K562 (cell line): ENCODE results near the gene SAP30BP. TPM values are rescaled to one million over a fixed set of nuclear protein-coding genes. Genes with fewer than 3 reads are reported as not detected.

ENCODE experiments used
- ATAC-seq: fragments of 200-7000 bp; cut with Tn5 transposase; 3 replicates; pipeline ENCODE4 v1.9.1; 2020; ENCODE audit warnings: moderate library complexity
- Bru-seq: library from RNA; stranded (reverse); fragments of 400-500 nt; gene quantifications from one replicate; lab custom pipeline; 2021; lab: Mats Ljungman, UMichigan
- BruChase-seq, 2 experiments: library from RNA; stranded (reverse); fragments of 400-500 nt; gene quantifications; one replicate each; lab custom pipeline; 2021; lab: Mats Ljungman, UMichigan
- BruUV-seq: library from RNA; stranded (reverse); fragments of 400-500 nt; replicated peaks from 2 replicates; lab custom pipeline; 2021; lab: Mats Ljungman, UMichigan
- CTCF ChIA-PET: fragments of 300-600 bp; formaldehyde crosslinking; extraction: SDS; loops from one replicate; lab custom pipeline; 2021; ENCODE audit warnings: low intra/inter-chr PET ratio; lab: Yijun Ruan, JAX
- POLR2A ChIA-PET: fragments of 300-600, 350-650 bp; sonication (Branson Sonifier 250); formaldehyde crosslinking; extraction: SDS; loops from one replicate; lab custom pipeline; 2021; ENCODE audit warnings: antibody characterized with exemption, inconsistent platforms; lab: Yijun Ruan, JAX
- DNase-seq, 4 experiments: peaks; one replicate each; pipeline versions ENCODE4 v3.0.0 to v3.0.0-alpha.2; 2011 to 2018; ENCODE audit warnings: low spot score in 3 of 4, mixed read lengths in 3 of 4; ENCODE audit errors: extremely low read depth in 1 of 4
- FAIRE-seq: peaks from 2 replicates; lab custom pipeline; 2011; peaks lifted over from hg19 to GRCh38; lab: Jason Lieb, UNC
- H2AFZ ChIP-seq: 2 replicates; pipeline ENCODE4 v1.6.0; 2011; ENCODE audit warnings: low read depth, low read length, control low read depth, inconsistent platforms
- H3K27ac ChIP-seq: fragments of 200-600 bp; 3 replicates; pipeline ENCODE4 v1.8.0; 2011; ENCODE audit warnings: low read depth, mild to moderate bottlenecking, control low read depth, inconsistent platforms, low read length, moderate library complexity, mixed read lengths; ENCODE audit errors: extremely low read depth
- H3K27me3 ChIP-seq, 2 experiments: fragments of 300-600 bp in 1 of 2; 2 replicates in 1 of 2; 3 replicates in 1 of 2; pipeline versions ENCODE4 v1.6.0 to v1.8.0; 2011; ENCODE audit warnings: inconsistent platforms in 2 of 2, low read length in 2 of 2, mild to moderate bottlenecking in 1 of 2, mixed read lengths in 1 of 2, moderate library complexity in 1 of 2; ENCODE audit not compliant: control insufficient read depth in 2 of 2, insufficient read depth in 2 of 2
- H3K36me3 ChIP-seq: fragments of 300-600 bp; 3 replicates; pipeline ENCODE4 v1.8.0; 2011; ENCODE audit warnings: mild to moderate bottlenecking, low read length, inconsistent platforms; ENCODE audit not compliant: control insufficient read depth, insufficient read depth
- H3K4me1 ChIP-seq, 2 experiments: fragments of 200-600 bp in 1 of 2; replicated peaks in 1 of 2; 2 replicates in 1 of 2; 3 replicates in 1 of 2; pipeline versions ENCODE4 v1.5.1 to v1.8.0; 2011; ENCODE audit warnings: inconsistent platforms in 2 of 2, low read length in 2 of 2, mild to moderate bottlenecking in 1 of 2, mixed read lengths in 1 of 2, moderate library complexity in 1 of 2; ENCODE audit not compliant: control insufficient read depth in 2 of 2, insufficient read depth in 2 of 2
- H3K4me2 ChIP-seq: 2 replicates; pipeline ENCODE4 v1.6.1; 2011; ENCODE audit warnings: low read length, control low read depth, inconsistent platforms, mixed read lengths; ENCODE audit not compliant: insufficient read depth
- H3K4me3 ChIP-seq: fragments of 200-600 bp; sonication (generic), shearing (Covaris generic); 2 replicates; pipeline ENCODE4 v1.5.1; 2016; ENCODE audit warnings: control low read depth, inconsistent platforms
- H3K79me2 ChIP-seq: fragments of 200-600 bp; 3 replicates; pipeline ENCODE4 v1.8.0; 2011; ENCODE audit warnings: low read length, inconsistent platforms; ENCODE audit not compliant: control insufficient read depth, insufficient read depth
- H3K9ac ChIP-seq, 2 experiments: 2 replicates each; pipeline versions ENCODE4 v1.6.0 to v1.6.1; 2011; ENCODE audit warnings: low read depth in 2 of 2, low read length in 2 of 2, control low read depth in 1 of 2, inconsistent platforms in 1 of 2, mild to moderate bottlenecking in 1 of 2, mixed read lengths in 1 of 2; ENCODE audit not compliant: insufficient read depth in 1 of 2
- H3K9me1 ChIP-seq: one replicate; pipeline ENCODE4 v1.6.0; 2011; ENCODE audit warnings: inconsistent platforms, mild to moderate bottlenecking, low read length, moderate library complexity; ENCODE audit not compliant: control insufficient read depth, insufficient read depth
- H3K9me3 ChIP-seq: replicated peaks from 2 replicates; pipeline ENCODE4 v1.5.1; 2011; ENCODE audit warnings: low read depth, low read length, inconsistent platforms; ENCODE audit not compliant: control insufficient read depth, insufficient read depth
- H4K20me1 ChIP-seq: replicated peaks from 2 replicates; pipeline ENCODE4 v1.6.1; 2011; ENCODE audit warnings: low read length, inconsistent platforms, mixed read lengths; ENCODE audit not compliant: control insufficient read depth, insufficient read depth
- ELF1 ChIP-seq: fragments of 200-800 bp; sonication (Bioruptor generic); IDR thresholded peaks from 2 replicates; pipeline ENCODE4 v1.6.1; 2016; ENCODE audit warnings: missing genetic modification characterization, missing compliant biosample characterization
- JUND ChIP-seq, 2 experiments: IDR thresholded peaks; 2 replicates in 1 of 2; 3 replicates in 1 of 2; pipeline ENCODE4 v1.6.1; 2011; ENCODE audit warnings: borderline replicate concordance in 2 of 2, low read depth in 2 of 2, low read length in 2 of 2, improper control_type of control experiment in 1 of 2, missing biosample characterization in 1 of 2, missing genetic modification characterization in 1 of 2, missing genetic modification reagents in 1 of 2
- MED1 ChIP-seq: sonication (generic); formaldehyde crosslinking; IDR thresholded peaks from 2 replicates; pipeline ENCODE4 v1.8.1; 2023; ENCODE audit warnings: missing genetic modification reagents, borderline replicate concordance
- NCOA6 ChIP-seq: fragments of 450-650 bp; IDR thresholded peaks from 2 replicates; pipeline ENCODE4 v1.6.1; 2017; ENCODE audit warnings: mild to moderate bottlenecking
- ZEB2 ChIP-seq: fragments of 450-650 bp; IDR thresholded peaks from 2 replicates; pipeline ENCODE4 v1.6.1; 2016
- WGBS: fragments of 100-300 bp; shearing (Covaris generic); methylation state at CpG from one replicate; pipeline ENCODE4 v1.1.6; 2016; ENCODE audit warnings: low coverage, mixed read lengths; ENCODE audit not compliant: insufficient coverage; ENCODE audit errors: missing lambda C conversion rate; 5-methylcytosine and 5-hydroxymethylcytosine counted together
- in situ Hi-C: fragments of 300-500 bp; cut with MboI; formaldehyde crosslinking; loops from 4 replicates; pipeline ENCODE4 v1.15.0; 2018; ENCODE audit warnings: inconsistent platforms, mixed read lengths
- intact Hi-C: fragments of 100-400 bp; cut with micrococcal nuclease; formaldehyde crosslinking; loops from 2 replicates; pipeline ENCODE4 v1.14.2; 2022
- long read RNA-seq, 3 experiments: library from polyadenylated mRNA in 2 of 3; library from RNA in 1 of 3; unstranded in 2 of 3; stranded (forward) in 1 of 3; transcript quantifications; one replicate each; pipeline ENCODE4 v2.0.0, GENCODE V29; 2019 to 2022
- polyA minus RNA-seq, 3 experiments: library from RNA; depleted of rRNA, polyadenylated mRNA; stranded (reverse); fragments of >200 nt; gene quantifications; 2 replicates each; pipeline ENCODE4 v1.2.3, GENCODE V29; 2011
- polyA plus RNA-seq, 8 experiments: library from polyadenylated mRNA; depleted of rRNA in 4 of 8; stranded (reverse) in 5 of 8; unstranded in 3 of 8; fragments of >200 nt; fragmentation: Nextera tagmentation in 2 of 8; fragmentation: Illumina TruSeq in 1 of 8; extraction: Ambion mirVana in 2 of 8; extraction: Trizol in 1 of 8; gene quantifications; 2 replicates each; pipeline versions ENCODE4 v1.2.1 to v1.2.3, GENCODE V29; 2011 to 2014; ENCODE audit warnings: inconsistent platforms in 1 of 8, missing spikeins in 1 of 8
- total RNA-seq, 7 experiments: library from RNA; depleted of rRNA in 6 of 7; stranded (reverse); fragments of >200 nt in 6 of 7; fragmentation: Illumina TruSeq in 2 of 7; extraction: Trizol in 2 of 7; gene quantifications; 2 replicates each; pipeline versions ENCODE4 v1.2.1 to v1.2.3, GENCODE V29; 2011 to 2021; ENCODE audit warnings: low replicate concordance in 1 of 7

SAP30BP gene
- 143 and 213 TPM in 2 replicates for total RNA-seq (2011; cell fraction: chromatin; rRNA removed; ENCODE audit: low replicate concordance)
- 100 and 111 TPM in 2 replicates for total RNA-seq (2011; cell fraction: nucleolus; rRNA removed)
- 123 and 149 TPM in 2 replicates for total RNA-seq (2011; cell fraction: nucleoplasm; rRNA removed)
- total RNA-seq (2014; rRNA removed): 57.9 and 59.7 TPM in 2 replicates
- total RNA-seq (2014; rRNA removed; fragmentation: Illumina TruSeq; extraction: Trizol): 45.3 and 51.8 TPM in 2 replicates
- total RNA-seq (2015; rRNA removed; fragmentation: Illumina TruSeq; extraction: Trizol): 62.4 and 64.7 TPM in 2 replicates
- 60.6 and 71.7 TPM in 2 replicates for total RNA-seq (2021)
- 69.3 and 70.7 TPM in 2 replicates for polyA plus RNA-seq (2011; rRNA removed)
- polyA plus RNA-seq (2011; cell fraction: cytosol; rRNA removed): 58.9 and 85.2 TPM in 2 replicates
- 164 and 209 TPM in 2 replicates for polyA plus RNA-seq (2011; cell fraction: nucleus; rRNA removed)
- 49.6 and 51.6 TPM in 2 replicates for polyA plus RNA-seq (2012)
- polyA plus RNA-seq (2014; fragmentation: Illumina TruSeq; extraction: Trizol): 90.8 and 91.7 TPM in 2 replicates
- 100 to 1,000 TPM; 103 to 154 TPM for polyA plus RNA-seq (2014; fragmentation: Nextera tagmentation; extraction: Ambion mirVana)
- polyA plus RNA-seq (2014; rRNA removed): 67.8 and 86.4 TPM in 2 replicates
- 49.7 and 52.3 TPM in 2 replicates for polyA minus RNA-seq (2011; rRNA and poly(A)+ RNA removed)
- 25.6 and 27.8 TPM in 2 replicates for polyA minus RNA-seq (2011; cell fraction: cytosol; rRNA and poly(A)+ RNA removed)
- 44.7 and 59.0 TPM in 2 replicates for polyA minus RNA-seq (2011; cell fraction: nucleus; rRNA and poly(A)+ RNA removed)
- percentile 85 among the genes with signal in this experiment for Bru-seq, nascent RNA
- BruChase-seq, experiment 1, labeled RNA remaining after a 2-hour chase: percentile 87 among the genes with signal in this experiment
- percentile 83 among the genes with signal in this experiment for BruChase-seq, experiment 2, labeled RNA remaining after a 6-hour chase
- long read RNA-seq, experiment 1, transcript SAP30BP-224 (1 exons, 2,000 nt): minor isoform, 5 of 171 reads
- long read RNA-seq, experiment 1, transcript SAP30BP-225 (11 exons, 2,722 nt): major isoform, 136 of 171 reads
- long read RNA-seq, experiment 1, partial matches to known transcripts: 8 of 171 reads
- long read RNA-seq, experiment 1, other reads (novel, unspliced or antisense): 13 of 171 reads
- long read RNA-seq, experiment 2, transcript SAP30BP-225 (11 exons, 2,722 nt): major isoform, 40 of 67 reads
- long read RNA-seq, experiment 2, partial matches to known transcripts: 9 of 67 reads
- long read RNA-seq, experiment 2, other reads (novel, unspliced or antisense): 13 of 67 reads
- long read RNA-seq, experiment 3, transcript SAP30BP-225 (11 exons, 2,722 nt): major isoform, 50 of 62 reads
- long read RNA-seq, experiment 3, partial matches to known transcripts: 2 of 62 reads
- long read RNA-seq, experiment 3, other reads (novel, unspliced or antisense): 4 of 62 reads

DNA sequence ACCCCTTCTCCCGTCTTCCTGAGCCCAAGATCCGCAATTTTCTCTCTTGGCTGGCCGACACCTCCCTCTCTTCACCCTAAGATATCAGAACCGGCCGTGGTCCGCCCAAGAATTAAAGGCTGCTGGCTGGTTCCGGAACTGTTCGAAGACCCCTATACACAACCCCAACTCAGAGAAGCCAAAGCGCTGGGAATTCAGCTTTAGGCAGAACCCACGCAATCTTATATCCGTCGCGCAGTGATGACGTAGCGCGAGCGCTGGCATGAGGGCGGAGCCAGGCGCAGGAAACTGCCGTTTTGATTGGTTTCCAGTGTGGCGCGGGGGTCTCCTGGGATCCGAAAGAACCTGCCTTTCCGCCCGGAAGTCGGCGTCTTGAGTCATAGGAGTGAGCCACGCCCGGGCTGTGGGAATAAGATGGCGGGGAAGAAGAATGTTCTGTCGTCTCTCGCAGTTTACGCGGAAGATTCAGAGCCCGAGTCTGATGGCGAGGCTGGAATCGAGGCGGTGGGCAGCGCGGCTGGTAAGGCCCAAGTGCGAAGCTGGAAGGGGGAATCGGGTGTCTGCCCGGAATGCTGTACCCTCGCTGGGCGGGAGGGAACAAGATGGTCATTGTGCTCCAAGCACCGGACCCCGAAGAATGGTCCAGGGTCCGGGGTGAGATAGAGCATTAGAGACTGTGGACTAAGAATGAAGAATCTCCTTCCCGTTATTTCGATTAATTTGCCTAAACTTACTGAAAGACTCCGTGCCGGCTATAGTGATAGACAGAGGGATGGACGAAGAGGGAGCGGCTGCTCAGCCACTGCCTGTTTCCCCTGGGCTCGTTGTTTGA is at the start of gene SAP30BP, which contains the start of gene RECQL5:
TSS of gene SAP30BP (plus strand) at position 380 of the 832 bp plus-strand sequence. CDS start at position 415, 35 bp downstream.
TSS of gene RECQL5 (minus strand) at position 196 of the 832 bp plus-strand sequence. CDS start 597 bp downstream, outside the sequence.
- WGBS: under 1% methylated on average over 52 of the region's 55 CpGs
- Histone ChIP-seq H2AFZ (peak within 1 kb of the TSS; percentile 84), H3K79me2 (peaks cover 63% of the 10 kb centered on the region), H3K4me3 (peak within 1 kb of the TSS; percentile 85), H3K9ac (peak within 1 kb of the TSS; percentile 85 to 99), H3K27me3 (no peaks in the 10 kb centered on the region), H3K9me1 (no peaks in the 10 kb centered on the region), H3K4me1 (peaks cover 3 to 13% of the 10 kb centered on the region in 2 experiments; a peak in 4 of 5 replicates), H3K9me3 (no peaks in the 10 kb centered on the region), H3K36me3 (peaks cover 57% of the 10 kb centered on the region), H3K27ac (peak within 1 kb of the TSS; percentile 81), H4K20me1 (no peaks in the 10 kb centered on the region; the same call in 1 of the 2 replicates), H3K4me2 (peak within 1 kb of the TSS; percentile 95)
- TSS peak; percentile 77 for BruUV-seq
- POLR2A ChIA-PET: interaction anchor here (0.5 to 2.6 kb wide), 15 partner anchors 8 to 107 kb away, joined by 3 to 12 read pairs (median 4); partner anchors contain the start of gene SMIM5
- peak; percentile 99 for FAIRE-seq
- CTCF ChIA-PET: no interaction called here
- in situ Hi-C loops (no loop called here), intact Hi-C loops (no loop called here)
- peak; percentile 100 for ATAC-seq
- peak; percentile 92 to 99 (median 96) for DNase-seq
- TF ChIP-seq MED1 (CRISPR knock-in tag) (no peak), NCOA6 (no peak), ZEB2 (no peak), ELF1 (tag) (peak; percentile 96), JUND (IDR thresholded peaks at IDR 0.05; ENCODE audit: borderline replicate concordance, low read depth, low read length) (peak; percentile 53), JUND (tag; IDR thresholded peaks at IDR 0.05; ENCODE audit: borderline replicate concordance, low read depth, low read length) (peak; percentile 56; the same call in 1 of the 3 replicates)
